HG03175 (cell line): ENCODE data around the gene RALGPS1.

Experiments used
- ATAC-seq: cut with Tn5 transposase; IDR thresholded peaks from one replicate; pipeline ENCODE4 v1.9.1; 2021; ENCODE audit warnings: mild to moderate bottlenecking, moderate library complexity; ENCODE audit not compliant: unreplicated experiment

RALGPS1 gene

GRCh38 chr9:126953041-126953809 lies 38.6 kb downstream of the RALGPS1 start:
- ATAC-seq, result no peak

GRCh38 chr9:126955811-126956210 lies 41.2 kb downstream of the RALGPS1 start:
- no peak for ATAC-seq

- no peak for ATAC-seq
Observed at GRCh38 chr9:126956917-126957686, 42.5 kb downstream of the RALGPS1 start.

- ATAC-seq, result no peak
Observed at GRCh38 chr9:126957687-126958053, 43.1 kb downstream of the RALGPS1 start.

GRCh38 chr9:126959336-126959735 lies 44.8 kb downstream of the RALGPS1 start:
- no peak for ATAC-seq

GRCh38 chr9:126959917-126960316 lies 45.3 kb downstream of the RALGPS1 start:
- ATAC-seq, result no peak

- ATAC-seq, result no peak
Observed at GRCh38 chr9:126962336-126962735, 47.8 kb downstream of the RALGPS1 start.

GRCh38 chr9:126965077-126965476 lies 50.5 kb downstream of the RALGPS1 start:
- no peak for ATAC-seq

GRCh38 chr9:126965541-126966428 lies 51.2 kb downstream of the RALGPS1 start:
- no peak for ATAC-seq

GRCh38 chr9:126971261-126971660 lies 56.7 kb downstream of the RALGPS1 start:
- no peak for ATAC-seq

- ATAC-seq, result no peak
Observed at GRCh38 chr9:126973651-126974529, 59.3 kb downstream of the RALGPS1 start.

GRCh38 chr9:126974594-126974993 lies 60.0 kb downstream of the RALGPS1 start:
- no peak for ATAC-seq

- ATAC-seq, result no peak
Observed at GRCh38 chr9:126975327-126976220, 61.0 kb downstream of the RALGPS1 start.

GRCh38 chr9:126979461-126979860 lies 64.9 kb downstream of the RALGPS1 start:
- no peak for ATAC-seq

- ATAC-seq, result no peak
Observed at GRCh38 chr9:126980231-126980630, 65.6 kb downstream of the RALGPS1 start.

GRCh38 chr9:126981218-126981617 lies 66.6 kb downstream of the RALGPS1 start:
- ATAC-seq, result no peak

- no peak for ATAC-seq
Observed at GRCh38 chr9:126982215-126983002, 67.8 kb downstream of the RALGPS1 start.

GRCh38 chr9:126983767-126984166 lies 69.2 kb downstream of the RALGPS1 start:
- no peak for ATAC-seq

GRCh38 chr9:126984969-126985368 lies 70.4 kb downstream of the RALGPS1 start:
- ATAC-seq, result no peak
